HepG2 (cell line): ENCODE results near the gene KLHL21. TPM values are rescaled to one million over a fixed set of nuclear protein-coding genes. Genes with fewer than 3 reads are reported as not detected.
A peak's percentile ranks its signal among the peaks of the same experiment; 100 is the strongest.

Experiments used
- ATF3 ChIP-seq: sonication (generic); formaldehyde crosslinking; IDR thresholded peaks from 2 replicates; pipeline ENCODE4 v1.4.0; 2020; ENCODE audit warnings: missing genetic modification reagents
- BHLHE40 ChIP-seq: IDR thresholded peaks from 2 replicates; pipeline ENCODE4 v1.6.1; 2011; ENCODE audit warnings: low read length, improper control_type of control experiment
- CCDC6 ChIP-seq: sonication (generic); formaldehyde crosslinking; IDR thresholded peaks from 2 replicates; pipeline ENCODE4 v1.8.1; 2022; ENCODE audit warnings: mild to moderate bottlenecking, missing genetic modification reagents, moderate library complexity
- FOXK1 ChIP-seq: sonication (generic); formaldehyde crosslinking; IDR thresholded peaks from 2 replicates; pipeline ENCODE4 v1.4.0; 2020; ENCODE audit warnings: low read depth, missing genetic modification reagents, borderline replicate concordance
- FOXP1 ChIP-seq, 2 experiments: fragments of 450-650 bp in 1 of 2; IDR thresholded peaks; 2 replicates each; pipeline ENCODE4 v1.6.1; 2017 to 2018; ENCODE audit warnings: antibody characterized with exemption in 1 of 2
- HCFC1 ChIP-seq: fragments of 150-350 bp; IDR thresholded peaks from 2 replicates; pipeline ENCODE4 v1.6.1; 2014; ENCODE audit warnings: low read depth, low read length
- NFIC ChIP-seq: IDR thresholded peaks from 2 replicates; pipeline ENCODE4 v1.6.1; 2012; ENCODE audit warnings: mild to moderate bottlenecking, low read length, inconsistent platforms
- NFRKB ChIP-seq: fragments of 450-650 bp; IDR thresholded peaks from 2 replicates; pipeline ENCODE4 v1.6.1; 2017
- RARG ChIP-seq: sonication (generic); formaldehyde crosslinking; IDR thresholded peaks from 2 replicates; pipeline ENCODE4 v1.4.0; 2020; ENCODE audit warnings: low read depth, mild to moderate bottlenecking, missing genetic modification reagents
- SMARCC2 ChIP-seq: fragments of 450-650 bp; IDR thresholded peaks from 2 replicates; pipeline ENCODE4 v1.6.1; 2017; ENCODE audit warnings: antibody characterized with exemption, mild to moderate bottlenecking
- SNAPC2 ChIP-seq: sonication (generic); formaldehyde crosslinking; IDR thresholded peaks from 2 replicates; pipeline ENCODE4 v1.8.1; 2022; ENCODE audit warnings: mild to moderate bottlenecking, missing genetic modification reagents
- ZBTB33 ChIP-seq: sonication (generic); formaldehyde crosslinking; IDR thresholded peaks from 2 replicates; pipeline ENCODE4 v1.4.0; 2020; ENCODE audit warnings: missing genetic modification reagents
- ZFYVE20 ChIP-seq: sonication (generic); formaldehyde crosslinking; IDR thresholded peaks from 2 replicates; pipeline ENCODE4 v1.8.0; 2023; ENCODE audit warnings: low read depth, mild to moderate bottlenecking, moderate library complexity, missing genetic modification reagents, borderline replicate concordance
- ZNF296 ChIP-seq: sonication (generic); formaldehyde crosslinking; conservative IDR thresholded peaks from 2 replicates; pipeline ENCODE4 v1.5.0; 2020; ENCODE audit warnings: mild to moderate bottlenecking, missing genetic modification reagents
- ZNF562 ChIP-seq: sonication (generic); formaldehyde crosslinking; IDR thresholded peaks from 2 replicates; pipeline ENCODE4 v1.8.0; 2022; ENCODE audit warnings: missing genetic modification reagents, borderline replicate concordance
- ZNF570 ChIP-seq: sonication (generic); formaldehyde crosslinking; IDR thresholded peaks from 2 replicates; pipeline ENCODE4 v1.4.0; 2020; ENCODE audit warnings: mild to moderate bottlenecking, missing genetic modification reagents, borderline replicate concordance
- ZNF687 ChIP-seq: sonication (generic); formaldehyde crosslinking; IDR thresholded peaks from 2 replicates; pipeline ENCODE4 v1.5.1; 2020; ENCODE audit warnings: mild to moderate bottlenecking, missing genetic modification reagents, moderate library complexity
- ZNF788 ChIP-seq: sonication (generic); formaldehyde crosslinking; IDR thresholded peaks from 2 replicates; pipeline ENCODE4 v1.5.0; 2020; ENCODE audit warnings: mild to moderate bottlenecking, missing genetic modification reagents, borderline replicate concordance
- polyA plus RNA-seq, 8 experiments: library from polyadenylated mRNA; depleted of rRNA in 3 of 8; stranded (reverse) in 7 of 8; unstranded in 1 of 8; fragments of >200 nt; fragmentation: Illumina TruSeq in 4 of 8; extraction: Trizol in 4 of 8; gene quantifications; 2 replicates each; pipeline versions ENCODE4 v1.2.1 to v1.2.3, GENCODE V29; 2011 to 2016; ENCODE audit warnings: low read depth in 4 of 8, missing spikeins in 1 of 8, mixed read lengths in 1 of 8; ENCODE audit not compliant: insufficient read depth in 1 of 8
- total RNA-seq, 5 experiments: library from RNA; depleted of rRNA; stranded (reverse); fragments of >200 nt; fragmentation: Illumina TruSeq; extraction: Trizol; gene quantifications; 2 replicates each; pipeline ENCODE4 v1.2.3, GENCODE V29; 2016; ENCODE audit warnings: low read depth in 1 of 5

KLHL21 gene
- total and polyA plus RNA-seq, 2 of the 13 experiments (the other 11 are each of a cell fraction or from before 2014, with no cell fraction given), result 14.8 to 25.0 TPM

- TF ChIP-seq ZFYVE20 (CRISPR knock-in tag), result no peak
- TF ChIP-seq ZNF570 (CRISPR knock-in tag), result no peak
- no peak for TF ChIP-seq HCFC1
- no peak for TF ChIP-seq ATF3 (CRISPR knock-in tag)
- TF ChIP-seq ZNF687, result peak; percentile 15; the same call in 1 of the 2 replicates
- 0 out of 2 replicates have a peak, but pooled peaks have one; percentile 5 for TF ChIP-seq ZNF788
- TF ChIP-seq BHLHE40, result no peak
- TF ChIP-seq NFIC, result no peak
- TF ChIP-seq ZNF296, result peak; percentile 35; the same call in 1 of the 2 replicates
- peak; percentile 89; the same call in 1 of the 2 replicates for TF ChIP-seq FOXK1 (CRISPR knock-in tag)
- TF ChIP-seq SNAPC2 (CRISPR knock-in tag), result no peak
- no peak for TF ChIP-seq ZBTB33 (CRISPR knock-in tag)
- no peak for TF ChIP-seq FOXP1 (IDR thresholded peaks at IDR 0.05)
- TF ChIP-seq FOXP1 (CRISPR knock-in tag; IDR thresholded peaks at IDR 0.05), result peak; percentile 71
- no peak for TF ChIP-seq ZNF562 (CRISPR knock-in tag)
- TF ChIP-seq NFRKB, result no peak
- no peak for TF ChIP-seq CCDC6 (CRISPR knock-in tag)
- TF ChIP-seq SMARCC2, result no peak
- 0 out of 2 replicates have a peak, but pooled peaks have one; percentile 24 for TF ChIP-seq RARG (CRISPR knock-in tag)
These were observed 1.4 kb downstream of the KLHL21 start (continued) for GRCh38 chr1:6601049-6601922.
